ENCODE results near the gene LIMK2.

The LIMK2 gene

DNA sequence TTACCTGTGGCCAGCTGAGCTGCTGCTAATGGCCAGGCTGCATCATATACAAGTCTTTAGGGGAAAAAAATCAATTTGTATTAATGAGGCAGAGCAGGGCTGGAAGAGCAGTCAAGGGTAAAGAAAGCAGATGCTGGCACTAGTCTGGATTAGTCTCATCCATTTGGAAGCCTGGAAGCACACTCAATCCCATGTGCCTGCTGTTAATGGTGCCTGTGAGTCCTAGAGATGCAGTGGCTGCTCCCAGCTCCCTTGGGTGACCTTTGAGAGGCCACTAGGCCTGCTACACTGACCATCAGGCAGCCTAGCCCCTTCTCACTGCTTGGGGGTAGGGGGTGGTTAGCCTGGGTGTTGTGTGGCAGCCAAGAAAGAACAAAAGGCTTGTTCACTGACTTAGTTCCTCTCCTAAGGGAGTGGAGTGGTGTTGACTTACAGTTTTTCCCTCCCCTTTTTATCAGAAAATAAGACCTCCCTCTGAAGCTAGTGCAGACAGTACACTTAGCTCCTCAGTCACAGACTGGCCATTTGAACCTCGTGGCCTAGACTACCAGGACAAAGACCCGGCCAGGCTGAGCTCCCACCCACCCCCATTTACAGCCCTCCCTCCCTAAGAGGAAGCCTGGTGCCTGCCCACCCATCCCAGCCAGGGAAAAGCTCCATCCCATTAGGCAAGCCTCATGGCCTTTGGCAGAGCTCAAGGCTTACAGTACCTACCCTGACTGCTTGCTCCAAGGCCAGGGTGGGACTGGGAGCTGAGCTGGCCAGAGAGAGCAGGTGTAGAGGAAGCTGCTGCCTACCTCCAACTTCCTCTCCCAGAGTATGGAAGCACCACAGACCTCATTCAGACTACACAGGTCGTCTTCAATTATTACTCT is 72.4 kb downstream of the LIMK2 start:
- H3K4me3 Mint-ChIP-seq = no peak overlapping the region
- peaks cover 95% of the 10 kb centered on the region for H3K4me1 Mint-ChIP-seq (ENCODE audit: low read depth)
- H3K9me3 Mint-ChIP-seq = no peaks in the 10 kb centered on the region
- H3K36me3 Mint-ChIP-seq (ENCODE audit: low read depth) = peaks cover 27% of the 10 kb centered on the region
- no peaks in the 10 kb centered on the region for H3K27me3 Mint-ChIP-seq
- H3K27ac Mint-ChIP-seq = peak overlapping the region; percentile 85

DNA sequence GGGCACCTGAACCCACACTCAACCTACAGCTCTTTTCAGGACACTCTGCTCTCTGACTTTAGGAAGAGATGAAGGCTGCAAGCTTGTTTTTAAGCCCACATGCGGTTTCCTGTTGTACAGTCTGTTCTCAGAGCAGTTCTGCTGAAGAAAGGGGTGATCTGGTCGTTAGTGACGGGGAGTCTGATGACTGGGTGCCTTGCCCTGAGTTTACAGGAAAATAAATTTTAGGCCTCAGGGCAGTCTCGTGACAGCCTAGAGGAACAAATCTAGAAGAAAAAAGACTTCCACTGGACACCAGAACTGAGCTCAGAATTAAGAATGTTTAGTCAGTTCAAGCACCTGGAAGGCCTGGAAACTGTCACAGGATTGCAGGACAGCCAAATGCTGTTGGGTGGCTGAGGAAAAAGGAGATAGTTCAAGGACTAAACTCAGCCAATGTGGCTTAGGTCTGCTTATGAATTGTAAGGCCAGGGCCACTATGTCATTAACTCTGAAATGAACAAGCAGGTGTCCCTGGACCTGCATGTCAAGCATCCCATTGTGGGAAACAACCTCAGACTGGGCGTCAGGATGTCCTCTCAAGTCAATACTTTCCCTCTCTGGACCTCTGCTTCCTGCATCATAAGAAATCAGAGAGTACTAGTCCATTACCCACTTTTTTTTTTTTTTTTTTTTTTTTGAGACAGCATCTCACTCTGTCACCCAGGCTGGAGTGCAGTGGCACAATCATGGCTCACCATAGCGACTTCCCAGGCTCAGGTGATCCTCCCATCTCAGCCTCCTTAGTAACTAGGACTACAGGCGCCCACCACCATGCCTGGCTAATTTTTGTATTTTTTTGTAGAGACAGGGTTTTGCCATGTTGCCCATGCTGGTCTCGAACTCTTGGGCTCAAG is 74.5 kb downstream of the LIMK2 start:
- Mint-ChIP-seq H3K27me3 (no peaks in the 10 kb centered on the region), H3K27ac (peak overlapping the region; percentile 85), H3K4me3 (peak overlapping the region; percentile 28), H3K9me3 (no peaks in the 10 kb centered on the region), H3K4me1 (ENCODE audit: low read depth) (peaks cover 84% of the 10 kb centered on the region), H3K36me3 (ENCODE audit: low read depth) (peaks cover 9% of the 10 kb centered on the region)

DNA sequence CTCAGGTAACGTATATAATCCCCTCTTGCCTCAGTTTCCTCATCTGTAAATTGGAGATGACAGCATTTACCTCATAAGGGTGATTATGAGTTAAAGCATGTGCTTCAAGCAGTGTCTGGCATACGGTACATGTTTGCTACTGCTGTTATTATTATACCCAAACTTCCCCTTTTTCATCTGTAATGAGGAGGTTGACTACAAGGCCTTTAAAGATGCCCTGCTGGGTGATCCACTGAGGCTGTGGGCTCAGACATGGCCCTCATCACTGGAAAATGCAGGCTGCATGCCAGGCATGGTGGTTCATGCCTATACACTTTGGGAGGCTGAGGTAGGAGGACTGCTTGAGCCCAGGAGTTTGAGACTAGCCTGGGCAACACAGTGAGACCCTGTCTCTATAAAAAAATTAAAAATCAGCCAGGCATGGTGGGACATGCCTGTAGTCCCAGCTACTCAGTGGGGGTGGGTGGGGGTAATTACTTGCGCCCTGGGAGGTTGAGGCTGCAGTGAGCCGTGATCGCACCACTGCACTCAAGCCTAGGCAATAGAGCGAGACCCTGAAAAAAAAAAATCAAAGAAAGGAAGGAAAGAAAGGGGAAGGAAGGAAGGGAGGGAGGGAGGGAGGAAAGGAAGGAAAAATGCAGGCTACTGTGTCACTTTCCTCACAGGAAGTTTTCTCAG is 75.9 kb downstream of the LIMK2 start:
- no peaks in the 10 kb centered on the region for H3K27me3 Mint-ChIP-seq
- peaks cover 87% of the 10 kb centered on the region for H3K4me1 Mint-ChIP-seq (ENCODE audit: low read depth)
- H3K27ac Mint-ChIP-seq = peak overlapping the region; percentile 96
- H3K4me3 Mint-ChIP-seq = peak overlapping the region; percentile 96
- peaks cover 3% of the 10 kb centered on the region for H3K36me3 Mint-ChIP-seq (ENCODE audit: low read depth)
- H3K9me3 Mint-ChIP-seq = no peaks in the 10 kb centered on the region

DNA sequence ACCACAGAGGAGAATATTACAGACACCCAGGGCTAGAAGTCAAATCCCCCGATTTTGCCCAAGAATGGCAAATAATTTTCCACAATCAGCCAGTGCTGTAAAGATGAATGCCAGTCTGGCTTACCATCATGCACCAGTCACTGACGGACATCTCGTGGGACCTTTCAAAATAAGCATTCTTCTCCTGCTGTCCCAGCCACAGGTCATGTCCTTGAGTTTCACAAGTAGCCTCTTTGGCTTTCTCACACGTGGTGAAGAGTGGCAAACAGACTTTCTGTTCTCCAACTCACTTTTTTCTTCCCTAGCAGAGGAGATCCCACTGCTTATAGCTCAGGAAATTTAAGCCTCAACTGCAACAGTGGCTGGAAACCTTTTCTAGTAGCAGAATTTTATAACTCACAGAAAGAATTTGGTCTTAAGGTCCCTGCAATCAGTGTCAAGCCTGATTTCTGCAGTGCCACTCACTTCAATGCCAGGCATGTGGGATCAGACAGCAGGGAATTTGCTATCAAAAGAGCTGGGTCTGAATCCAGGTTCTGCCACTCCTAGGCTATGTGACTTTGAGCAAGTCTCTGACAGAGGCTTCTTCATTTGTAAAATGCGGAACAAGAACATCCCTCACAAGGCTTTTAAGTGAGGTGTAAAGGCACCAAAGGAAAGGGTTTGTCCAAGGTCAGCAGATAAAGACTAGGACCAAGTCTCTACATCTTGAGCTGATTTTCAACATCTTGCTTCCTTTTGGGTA is 76.6 kb downstream of the LIMK2 start:
- peaks cover 87% of the 10 kb centered on the region for H3K4me1 Mint-ChIP-seq (ENCODE audit: low read depth)
- H3K27me3 Mint-ChIP-seq = no peaks in the 10 kb centered on the region
- H3K9me3 Mint-ChIP-seq = no peaks in the 10 kb centered on the region
- peak overlapping the region; percentile 96 for H3K4me3 Mint-ChIP-seq
- H3K27ac Mint-ChIP-seq = peak overlapping the region; percentile 96
- no peaks in the 10 kb centered on the region for H3K36me3 Mint-ChIP-seq (ENCODE audit: low read depth)

DNA sequence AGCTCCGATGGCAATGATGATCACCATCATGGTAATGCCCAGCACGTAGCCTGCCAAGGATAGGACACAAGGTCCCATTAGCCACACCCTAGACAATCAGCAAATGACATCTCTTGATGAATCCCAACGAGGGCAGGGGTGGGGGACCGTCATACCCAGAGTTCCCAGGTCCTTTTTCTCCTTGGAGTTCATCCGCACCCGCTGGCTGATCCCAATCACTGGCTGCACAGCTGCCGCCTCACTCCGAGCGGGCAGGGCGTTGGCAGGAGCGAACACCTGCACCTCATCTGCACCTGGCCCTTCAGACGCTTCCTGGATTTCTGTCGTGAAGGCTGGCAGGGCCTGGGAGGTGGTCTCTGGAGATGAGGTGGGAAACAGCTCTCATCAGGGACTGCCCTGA is 77.2 kb downstream of the LIMK2 start:
- peak overlapping the region; percentile 96 for H3K27ac Mint-ChIP-seq
- no peaks in the 10 kb centered on the region for H3K9me3 Mint-ChIP-seq
- H3K4me3 Mint-ChIP-seq = peak overlapping the region; percentile 96
- H3K27me3 Mint-ChIP-seq = no peaks in the 10 kb centered on the region
- no peaks in the 10 kb centered on the region for H3K36me3 Mint-ChIP-seq (ENCODE audit: low read depth)
- peaks cover 88% of the 10 kb centered on the region for H3K4me1 Mint-ChIP-seq (ENCODE audit: low read depth)

DNA sequence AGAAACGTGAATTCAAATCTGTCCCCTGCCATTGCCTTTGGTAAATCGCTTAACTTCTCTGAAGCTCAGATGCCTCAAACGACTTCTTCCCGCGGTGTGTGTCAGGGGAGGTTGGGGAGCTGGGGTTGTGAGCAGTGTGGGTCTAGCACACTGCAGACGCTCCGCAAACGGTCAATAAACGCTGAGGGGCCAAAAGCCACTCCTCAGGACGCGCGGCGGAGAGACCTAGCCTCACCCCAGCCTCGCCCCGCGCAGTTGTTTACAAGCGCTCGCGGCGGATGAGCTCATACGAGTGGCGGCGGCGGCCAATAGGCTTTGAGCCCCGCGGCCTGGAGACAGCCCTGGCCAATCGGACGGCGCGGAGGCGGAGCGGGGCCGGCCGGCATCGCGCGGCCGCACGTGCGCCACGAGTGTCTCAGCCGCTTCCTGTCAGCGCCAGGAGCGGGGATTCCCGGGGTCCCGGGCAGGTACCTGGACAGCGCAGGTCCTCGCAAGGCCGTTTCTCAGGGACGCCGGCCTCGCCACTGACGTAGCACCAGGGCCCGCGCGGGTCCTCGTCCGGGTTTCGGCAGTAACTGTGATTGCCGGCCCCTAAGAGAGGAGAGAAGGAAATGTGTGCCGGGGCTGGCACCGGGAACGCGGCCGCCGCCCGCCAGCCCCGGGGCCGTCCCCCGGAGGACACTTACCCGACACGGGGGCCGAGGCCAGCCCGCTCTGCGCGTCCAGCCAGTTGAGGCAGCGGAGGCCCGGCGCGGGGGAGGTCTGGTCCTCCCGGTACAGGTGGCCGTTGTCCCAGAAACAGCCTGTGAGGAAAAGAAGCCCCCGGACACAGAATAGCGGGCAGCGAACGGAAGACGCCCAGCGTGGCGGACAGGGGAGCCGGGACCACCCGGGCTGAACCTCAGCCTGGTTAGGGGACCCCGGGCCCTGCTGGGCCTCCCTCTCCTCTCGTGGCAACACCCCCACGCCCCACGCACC is 78.7 kb downstream of the LIMK2 start:
- Mint-ChIP-seq H3K27ac (peak overlapping the region; percentile 96), H3K27me3 (no peaks in the 10 kb centered on the region), H3K4me3 (peak overlapping the region; percentile 96), H3K36me3 (ENCODE audit: low read depth) (no peaks in the 10 kb centered on the region), H3K4me1 (ENCODE audit: low read depth) (peaks cover 85% of the 10 kb centered on the region), H3K9me3 (no peaks in the 10 kb centered on the region)

DNA sequence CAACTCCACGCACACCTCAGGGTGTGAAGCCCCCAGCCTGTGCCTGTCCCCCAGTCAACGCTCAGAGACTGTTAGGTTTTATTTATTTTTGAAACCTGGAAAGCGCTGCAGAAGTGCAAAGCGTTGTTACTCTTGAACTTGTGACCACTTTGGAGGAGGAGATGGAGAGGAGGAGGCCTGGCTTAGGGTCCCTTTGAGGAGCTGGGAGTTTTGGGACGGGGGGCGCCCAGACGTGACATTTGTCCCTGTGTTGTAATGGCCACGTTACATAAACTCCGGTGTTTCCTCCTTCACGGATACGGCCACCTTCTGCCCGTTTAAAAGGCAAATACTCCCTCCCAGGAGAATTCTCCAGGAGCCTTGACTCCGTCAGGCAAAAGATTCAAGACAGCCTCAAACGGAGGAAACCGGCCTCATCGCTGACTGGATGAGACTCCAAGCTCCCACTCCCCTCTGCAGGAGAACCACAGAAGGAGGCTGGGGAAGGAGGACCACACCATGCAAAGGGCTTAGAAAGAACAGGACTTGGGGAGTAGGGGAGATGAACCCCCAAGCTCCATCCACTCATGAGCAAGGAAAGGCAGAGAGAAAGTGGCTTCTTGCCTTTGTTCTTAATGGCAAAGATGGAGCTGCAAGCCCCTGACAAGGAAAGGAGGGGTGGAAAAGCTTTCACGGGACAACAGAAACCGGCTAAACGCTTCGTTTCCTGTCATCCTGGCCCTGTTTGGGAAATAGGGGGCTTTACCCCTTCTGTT is 79.6 kb downstream of the LIMK2 start:
- H3K27me3 Mint-ChIP-seq = no peaks in the 10 kb centered on the region
- peak overlapping the region; percentile 96 for H3K27ac Mint-ChIP-seq
- H3K36me3 Mint-ChIP-seq (ENCODE audit: low read depth) = no peaks in the 10 kb centered on the region
- peaks cover 85% of the 10 kb centered on the region for H3K4me1 Mint-ChIP-seq (ENCODE audit: low read depth)
- H3K9me3 Mint-ChIP-seq = no peaks in the 10 kb centered on the region
- peak overlapping the region; percentile 96 for H3K4me3 Mint-ChIP-seq

DNA sequence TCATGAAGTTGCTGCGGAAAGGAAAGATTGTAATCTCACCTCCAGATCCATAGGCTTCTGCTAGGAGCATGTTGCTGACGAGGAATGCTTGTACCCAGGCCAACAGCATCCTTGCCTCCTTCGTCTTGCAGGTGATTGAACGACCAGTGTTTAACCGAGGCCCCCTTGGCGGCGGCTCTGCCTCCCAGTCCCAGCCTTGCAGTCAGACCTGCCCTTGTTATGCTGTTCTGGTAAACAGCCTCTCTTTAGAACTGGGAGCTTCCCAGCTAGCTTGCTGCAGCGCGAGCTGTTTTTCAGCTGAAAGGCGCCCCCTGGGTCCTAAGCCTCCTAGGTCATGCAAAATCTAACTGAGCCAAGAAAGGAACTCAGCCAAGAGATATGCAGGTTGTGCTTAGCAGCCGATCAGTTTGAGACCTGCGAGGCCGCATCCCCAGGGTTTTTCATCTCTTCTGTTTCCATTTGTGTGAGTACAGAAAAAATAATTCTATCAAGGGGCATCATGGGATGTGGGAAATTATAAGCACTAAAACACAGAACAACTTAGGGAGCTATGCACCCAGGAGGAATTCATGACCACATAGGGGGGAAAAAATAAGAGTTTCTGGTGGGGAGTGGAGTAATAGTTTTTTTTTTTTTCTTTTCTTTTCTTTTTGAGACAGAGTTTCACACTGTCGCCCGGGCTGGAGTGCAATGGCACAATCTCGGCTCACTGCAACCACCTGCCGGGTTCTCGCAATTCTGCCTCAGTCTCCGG is 80.3 kb downstream of the LIMK2 start, which contains the start of gene PIK3IP1:
TSS of gene PIK3IP1 (minus strand) at position 253 of the 754 bp plus-strand sequence. CDS start at position 109, 144 bp downstream.
- Mint-ChIP-seq H3K36me3 (ENCODE audit: low read depth) (no peaks in the 10 kb centered on the region), H3K4me1 (ENCODE audit: low read depth) (peaks cover 86% of the 10 kb centered on the region), H3K27me3 (no peaks in the 10 kb centered on the region), H3K4me3 (peak within 1 kb of the TSS; percentile 96), H3K27ac (peak within 1 kb of the TSS; percentile 96), H3K9me3 (no peaks in the 10 kb centered on the region)

DNA sequence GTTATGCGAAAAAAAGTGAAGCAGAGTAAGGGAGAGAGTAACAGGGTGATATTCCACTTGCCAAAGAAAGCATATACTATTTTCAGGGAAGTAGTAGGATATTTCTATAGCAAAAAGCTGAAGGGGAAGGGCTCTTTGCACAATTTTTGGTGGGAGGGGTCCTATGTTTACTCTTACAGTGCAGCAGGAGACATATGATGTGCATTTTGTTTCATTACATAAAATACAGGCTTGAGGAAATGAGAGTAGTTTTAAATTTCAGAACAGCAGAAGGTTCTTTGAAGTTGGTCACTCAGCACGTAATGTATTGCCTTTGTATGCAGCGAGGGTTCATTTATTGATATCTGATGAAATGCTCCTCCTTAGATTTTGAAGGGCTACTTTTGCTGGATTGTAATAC is 83.3 kb downstream of the LIMK2 start:
- peaks cover 66% of the 10 kb centered on the region for H3K4me1 Mint-ChIP-seq (ENCODE audit: low read depth)
- H3K27me3 Mint-ChIP-seq = no peaks in the 10 kb centered on the region
- no peaks in the 10 kb centered on the region for H3K9me3 Mint-ChIP-seq
- peak overlapping the region; percentile 71 for H3K4me3 Mint-ChIP-seq
- no peaks in the 10 kb centered on the region for H3K36me3 Mint-ChIP-seq (ENCODE audit: low read depth)
- H3K27ac Mint-ChIP-seq = peak overlapping the region; percentile 86

DNA sequence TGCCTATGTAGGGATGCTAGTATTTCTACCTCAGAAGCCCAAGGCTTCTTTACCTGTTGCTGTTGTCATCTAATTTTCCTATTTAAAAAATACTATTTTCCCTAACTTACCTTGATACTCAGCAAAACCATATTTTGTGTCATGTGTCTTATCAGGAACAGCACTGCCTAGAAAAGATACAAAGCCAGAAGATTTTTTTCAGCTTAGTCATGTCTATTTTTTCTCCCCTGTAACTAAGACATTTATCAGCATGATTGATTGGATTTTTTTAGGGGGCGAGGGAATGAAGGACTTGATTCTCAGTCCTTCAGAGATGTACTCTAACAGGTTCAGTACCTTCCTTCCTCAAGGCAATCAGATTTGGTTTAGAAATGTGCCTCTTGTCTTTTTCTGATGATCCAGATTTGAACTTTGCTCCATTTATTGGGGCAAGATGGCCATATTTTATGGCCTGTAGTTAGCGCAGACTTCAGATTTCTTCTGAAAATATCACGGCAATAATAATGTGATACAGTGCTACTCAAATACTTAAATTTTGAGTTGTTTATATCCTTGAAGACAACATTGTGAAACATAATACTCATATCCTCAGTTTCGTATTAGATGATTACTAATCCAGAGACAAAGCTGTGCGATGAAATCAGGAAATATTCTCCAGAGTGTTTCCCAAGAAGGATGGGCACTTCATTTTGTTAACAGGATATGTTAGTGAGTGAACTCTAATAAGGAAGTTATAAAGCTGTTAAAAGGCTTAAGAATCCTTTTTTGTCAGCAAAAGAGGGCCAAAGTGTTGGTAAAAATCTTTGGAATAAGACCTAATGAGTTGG is 83.9 kb downstream of the LIMK2 start:
- H3K4me3 Mint-ChIP-seq = peak overlapping the region; percentile 71
- H3K9me3 Mint-ChIP-seq = no peaks in the 10 kb centered on the region

DNA sequence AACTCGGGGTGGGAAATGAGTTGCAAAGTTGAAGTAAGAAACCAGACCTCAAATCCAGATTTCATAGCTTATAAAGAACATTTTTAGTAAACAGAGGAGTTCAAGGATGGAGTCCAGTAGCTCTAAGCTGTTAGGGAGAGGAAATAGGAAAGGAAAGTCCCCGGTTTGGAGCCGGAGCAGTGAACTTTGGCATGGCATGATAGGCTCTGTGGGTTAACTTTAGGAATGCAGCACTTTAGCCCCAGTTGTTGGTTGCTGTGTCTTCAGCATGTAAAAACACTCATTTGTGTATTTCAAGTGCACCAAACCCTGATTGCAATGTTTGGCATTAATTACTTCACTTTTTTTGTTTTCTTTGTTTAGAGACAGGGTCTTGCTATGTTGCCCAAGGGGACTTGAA is 88.8 kb downstream of the LIMK2 start:
- H3K9me3 Mint-ChIP-seq = no peaks in the 10 kb centered on the region
- H3K4me1 Mint-ChIP-seq (ENCODE audit: low read depth) = peaks cover 49% of the 10 kb centered on the region
- no peaks in the 10 kb centered on the region for H3K36me3 Mint-ChIP-seq (ENCODE audit: low read depth)
- H3K27me3 Mint-ChIP-seq = no peaks in the 10 kb centered on the region
- no peak overlapping the region for H3K27ac Mint-ChIP-seq
- no peak overlapping the region for H3K4me3 Mint-ChIP-seq

More for the DNA sequence above, 83.9 kb downstream of the LIMK2 start:
- H3K4me1 Mint-ChIP-seq (ENCODE audit: low read depth) = peaks cover 71% of the 10 kb centered on the region
- no peaks in the 10 kb centered on the region for H3K36me3 Mint-ChIP-seq (ENCODE audit: low read depth)
- H3K27me3 Mint-ChIP-seq = no peaks in the 10 kb centered on the region
- H3K27ac Mint-ChIP-seq = peak overlapping the region; percentile 86

All from stimulated activated naive CD8-positive, alpha-beta T cell treated with anti-CD3 and anti-CD28 coated beads, Interleukin-15, Interleukin-2, amounts not matched to agents 100 ng/mL and 50 ng/mL, for 24 hours (primary cell).